ENCODE results near the gene ANKRD37. TPM values are rescaled to one million over a fixed set of nuclear protein-coding genes. Genes with fewer than 3 reads are reported as not detected.

Gene ANKRD37, protein sequence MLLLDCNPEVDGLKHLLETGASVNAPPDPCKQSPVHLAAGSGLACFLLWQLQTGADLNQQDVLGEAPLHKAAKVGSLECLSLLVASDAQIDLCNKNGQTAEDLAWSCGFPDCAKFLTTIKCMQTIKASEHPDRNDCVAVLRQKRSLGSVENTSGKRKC
- 4.6 TPM for total RNA-seq (ENCODE audit: unreplicated experiment)
- long read RNA-seq, partial matches to known transcripts = 0 of 4 reads
- long read RNA-seq, other reads (novel, unspliced or antisense) = 2 of 4 reads

DNA sequence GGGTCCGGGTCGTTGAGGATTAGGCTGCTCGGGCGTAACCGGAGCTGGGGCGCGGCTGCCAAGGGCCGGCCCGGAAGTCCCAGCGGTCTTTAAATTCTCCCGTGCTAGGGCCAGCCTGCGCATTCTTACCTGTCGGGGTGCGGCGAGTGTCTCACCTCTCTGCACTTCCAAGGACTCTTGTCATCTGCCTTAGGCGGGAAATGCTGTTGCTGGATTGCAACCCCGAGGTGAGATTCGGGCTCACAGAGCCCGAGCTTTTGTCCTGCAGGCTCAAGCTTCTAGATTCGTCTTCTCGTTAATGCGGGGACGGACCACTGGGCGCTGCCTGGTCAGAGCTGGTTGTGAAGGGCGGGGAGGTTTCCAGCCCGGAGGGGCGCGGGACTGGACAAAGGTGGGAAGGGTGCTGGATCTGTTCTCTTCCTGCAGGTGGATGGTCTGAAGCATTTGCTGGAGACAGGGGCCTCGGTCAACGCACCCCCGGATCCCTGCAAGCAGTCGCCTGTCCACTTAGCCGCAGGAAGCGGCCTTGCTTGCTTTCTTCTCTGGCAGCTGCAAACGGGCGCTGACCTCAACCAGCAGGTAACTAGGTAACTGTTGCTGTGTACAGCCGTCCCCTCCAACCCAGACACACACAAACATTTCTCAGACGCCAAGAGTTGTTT, at the start of gene ANKRD37:
ANKRD37 (plus strand) TSS at position 118 of the 662 bp plus-strand sequence; CDS start at position 201, 83 bp downstream.
- peaks cover 8% of the 10 kb centered on the region for H3K4me1 Mint-ChIP-seq (ENCODE audit: low read depth, unreplicated experiment)
- TF ChIP-seq, protein P1, sequence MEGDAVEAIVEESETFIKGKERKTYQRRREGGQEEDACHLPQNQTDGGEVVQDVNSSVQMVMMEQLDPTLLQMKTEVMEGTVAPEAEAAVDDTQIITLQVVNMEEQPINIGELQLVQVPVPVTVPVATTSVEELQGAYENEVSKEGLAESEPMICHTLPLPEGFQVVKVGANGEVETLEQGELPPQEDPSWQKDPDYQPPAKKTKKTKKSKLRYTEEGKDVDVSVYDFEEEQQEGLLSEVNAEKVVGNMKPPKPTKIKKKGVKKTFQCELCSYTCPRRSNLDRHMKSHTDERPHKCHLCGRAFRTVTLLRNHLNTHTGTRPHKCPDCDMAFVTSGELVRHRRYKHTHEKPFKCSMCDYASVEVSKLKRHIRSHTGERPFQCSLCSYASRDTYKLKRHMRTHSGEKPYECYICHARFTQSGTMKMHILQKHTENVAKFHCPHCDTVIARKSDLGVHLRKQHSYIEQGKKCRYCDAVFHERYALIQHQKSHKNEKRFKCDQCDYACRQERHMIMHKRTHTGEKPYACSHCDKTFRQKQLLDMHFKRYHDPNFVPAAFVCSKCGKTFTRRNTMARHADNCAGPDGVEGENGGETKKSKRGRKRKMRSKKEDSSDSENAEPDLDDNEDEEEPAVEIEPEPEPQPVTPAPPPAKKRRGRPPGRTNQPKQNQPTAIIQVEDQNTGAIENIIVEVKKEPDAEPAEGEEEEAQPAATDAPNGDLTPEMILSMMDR (IDR thresholded peaks at IDR 0.05; ENCODE audit: partially characterized antibody, unreplicated experiment) = no peak
- H3K9me3 Mint-ChIP-seq (ENCODE audit: unreplicated experiment) = peaks cover 7% of the 10 kb centered on the region
- H3K27ac Mint-ChIP-seq (ENCODE audit: unreplicated experiment) = peak within 1 kb of the TSS; percentile 85
- H3K27me3 Mint-ChIP-seq (ENCODE audit: unreplicated experiment) = peaks cover 9% of the 10 kb centered on the region
- H3K36me3 Mint-ChIP-seq (ENCODE audit: unreplicated experiment) = no peaks in the 10 kb centered on the region
- H3K4me3 Mint-ChIP-seq (ENCODE audit: unreplicated experiment) = peak within 1 kb of the TSS; percentile 88
- DNase-seq = peak; percentile 45

DNA sequence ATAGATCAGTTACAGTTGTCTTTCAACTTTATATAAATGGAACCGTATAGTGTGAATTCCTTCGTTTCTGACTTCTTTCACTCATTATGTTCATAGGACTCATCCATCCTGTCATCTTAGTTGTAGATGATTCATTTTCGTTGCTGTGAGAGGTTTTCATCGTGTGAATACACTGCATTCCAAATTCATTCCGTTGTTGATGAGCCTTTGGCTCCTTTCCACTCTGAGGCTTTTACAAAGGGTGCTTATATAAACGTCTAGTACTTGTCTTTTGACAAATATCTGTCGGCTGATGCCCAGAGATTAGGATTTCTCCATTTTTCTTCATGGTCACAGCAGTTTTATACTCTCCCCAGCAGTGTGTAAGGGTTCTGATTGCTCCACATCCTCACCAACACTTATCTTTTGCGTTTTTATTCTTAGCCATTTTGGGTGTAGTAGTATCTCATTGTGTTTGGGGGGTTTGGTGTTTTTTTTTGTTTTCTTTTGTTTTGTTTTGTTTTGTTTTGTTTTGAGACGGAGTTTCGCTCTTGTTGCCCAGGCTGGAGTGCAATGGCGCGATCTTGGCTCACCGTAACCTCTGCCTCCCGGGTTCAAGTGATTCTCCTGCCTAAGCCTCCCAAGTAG, 49.6 kb upstream of the ANKRD37 start:
- Mint-ChIP-seq H3K27me3 (ENCODE audit: unreplicated experiment) (peaks cover 5% of the 10 kb centered on the region), H3K9me3 (ENCODE audit: unreplicated experiment) (peaks cover 10% of the 10 kb centered on the region), H3K36me3 (ENCODE audit: unreplicated experiment) (peaks cover 5% of the 10 kb centered on the region), H3K4me3 (ENCODE audit: unreplicated experiment) (no peak overlapping the region), H3K27ac (ENCODE audit: unreplicated experiment) (peak overlapping the region; percentile 16), H3K4me1 (ENCODE audit: low read depth, unreplicated experiment) (peaks cover 20% of the 10 kb centered on the region)
- TF ChIP-seq, protein P1 (IDR thresholded peaks at IDR 0.05; ENCODE audit: partially characterized antibody, unreplicated experiment) = no peak
- no peak for DNase-seq

DNA sequence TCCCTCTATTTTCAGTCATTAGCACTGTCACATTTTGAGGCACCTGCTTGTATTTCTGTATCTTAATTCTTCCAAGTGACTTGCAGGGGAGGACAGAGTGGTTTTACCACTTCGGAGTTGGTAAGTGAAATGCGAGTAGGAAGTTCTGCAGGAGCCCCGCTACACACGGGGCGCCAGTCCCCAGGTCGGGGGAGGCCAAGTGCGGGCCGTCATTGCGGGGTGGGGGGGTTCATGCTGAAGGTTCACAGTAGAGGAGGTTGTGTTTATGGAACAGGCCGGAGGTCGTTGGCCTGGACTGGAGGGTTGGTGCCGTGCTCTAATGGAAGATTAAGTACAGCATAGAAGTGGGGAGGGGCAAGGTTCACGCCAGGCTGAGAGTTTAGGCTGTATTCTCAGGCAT, 45.0 kb upstream of the ANKRD37 start:
- DNase-seq = no peak
- Mint-ChIP-seq H3K27ac (ENCODE audit: unreplicated experiment) (no peak overlapping the region), H3K9me3 (ENCODE audit: unreplicated experiment) (no peaks in the 10 kb centered on the region), H3K36me3 (ENCODE audit: unreplicated experiment) (peaks cover 5% of the 10 kb centered on the region), H3K4me1 (ENCODE audit: low read depth, unreplicated experiment) (peaks cover 9% of the 10 kb centered on the region), H3K27me3 (ENCODE audit: unreplicated experiment) (no peaks in the 10 kb centered on the region), H3K4me3 (ENCODE audit: unreplicated experiment) (no peak overlapping the region)
- TF ChIP-seq, protein P1 (IDR thresholded peaks at IDR 0.05; ENCODE audit: partially characterized antibody, unreplicated experiment) = no peak

DNA sequence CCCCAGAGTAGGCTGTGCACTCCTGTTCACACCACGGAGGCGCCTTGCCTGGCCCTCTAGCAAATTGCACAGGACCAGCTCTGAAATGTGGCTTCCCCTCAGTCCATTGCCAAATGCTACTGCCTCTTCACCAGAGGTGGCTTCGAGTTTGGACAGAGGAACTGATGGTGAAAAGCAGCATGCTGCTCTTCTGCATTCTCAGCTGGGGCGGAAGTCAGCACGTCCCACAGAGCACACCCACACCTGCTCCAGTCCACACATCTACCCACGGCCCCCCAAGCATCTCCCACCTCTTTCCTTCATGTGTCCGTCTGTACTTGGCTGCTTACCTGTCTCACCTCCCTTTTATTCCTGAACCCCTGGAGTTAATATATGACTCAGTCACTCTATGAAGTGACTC, 44.4 kb upstream of the ANKRD37 start:
- Mint-ChIP-seq H3K4me1 (ENCODE audit: low read depth, unreplicated experiment) (peaks cover 11% of the 10 kb centered on the region), H3K27ac (ENCODE audit: unreplicated experiment) (no peak overlapping the region), H3K27me3 (ENCODE audit: unreplicated experiment) (no peaks in the 10 kb centered on the region), H3K9me3 (ENCODE audit: unreplicated experiment) (no peaks in the 10 kb centered on the region), H3K36me3 (ENCODE audit: unreplicated experiment) (peaks cover 5% of the 10 kb centered on the region), H3K4me3 (ENCODE audit: unreplicated experiment) (no peak overlapping the region)
- no peak for DNase-seq
- TF ChIP-seq, protein P1 (IDR thresholded peaks at IDR 0.05; ENCODE audit: partially characterized antibody, unreplicated experiment) = no peak

DNA sequence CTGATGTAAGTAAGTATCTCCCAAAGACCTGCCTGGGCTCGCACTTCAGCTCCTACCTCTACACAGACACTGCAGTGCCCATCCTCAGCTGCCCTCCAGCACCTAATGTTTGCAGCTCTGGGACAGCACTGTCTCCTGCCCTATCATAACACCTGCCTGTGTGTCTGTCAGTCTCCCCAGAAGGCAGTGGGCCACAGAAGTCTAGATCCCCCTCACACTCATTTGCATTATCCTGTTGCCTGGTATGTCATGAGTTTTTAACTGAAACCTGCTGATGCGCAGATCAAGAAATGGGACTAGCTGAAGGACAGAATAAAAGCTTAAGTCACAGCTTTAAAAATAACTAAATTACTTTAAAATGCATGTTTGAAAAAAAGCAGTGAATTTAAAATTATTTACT, 43.9 kb upstream of the ANKRD37 start:
- peaks cover 13% of the 10 kb centered on the region for H3K4me1 Mint-ChIP-seq (ENCODE audit: low read depth, unreplicated experiment)
- no peak overlapping the region for H3K4me3 Mint-ChIP-seq (ENCODE audit: unreplicated experiment)
- H3K27ac Mint-ChIP-seq (ENCODE audit: unreplicated experiment) = no peak overlapping the region

More for the DNA sequence above, 43.9 kb upstream of the ANKRD37 start:
- H3K36me3 Mint-ChIP-seq (ENCODE audit: unreplicated experiment) = peaks cover 5% of the 10 kb centered on the region
- H3K9me3 Mint-ChIP-seq (ENCODE audit: unreplicated experiment) = no peaks in the 10 kb centered on the region
- no peak for DNase-seq
- no peaks in the 10 kb centered on the region for H3K27me3 Mint-ChIP-seq (ENCODE audit: unreplicated experiment)
- TF ChIP-seq, protein P1 (IDR thresholded peaks at IDR 0.05; ENCODE audit: partially characterized antibody, unreplicated experiment) = no peak
